ENCODE data around the gene UBLCP1. TPM values are rescaled to one million over a fixed set of nuclear protein-coding genes. Genes with fewer than 3 reads are reported as not detected.

UBLCP1 gene, protein sequence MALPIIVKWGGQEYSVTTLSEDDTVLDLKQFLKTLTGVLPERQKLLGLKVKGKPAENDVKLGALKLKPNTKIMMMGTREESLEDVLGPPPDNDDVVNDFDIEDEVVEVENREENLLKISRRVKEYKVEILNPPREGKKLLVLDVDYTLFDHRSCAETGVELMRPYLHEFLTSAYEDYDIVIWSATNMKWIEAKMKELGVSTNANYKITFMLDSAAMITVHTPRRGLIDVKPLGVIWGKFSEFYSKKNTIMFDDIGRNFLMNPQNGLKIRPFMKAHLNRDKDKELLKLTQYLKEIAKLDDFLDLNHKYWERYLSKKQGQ
- polyA plus RNA-seq (2012; ENCODE audit: insufficient read length, low read depth) = 7.6 TPM

DNA sequence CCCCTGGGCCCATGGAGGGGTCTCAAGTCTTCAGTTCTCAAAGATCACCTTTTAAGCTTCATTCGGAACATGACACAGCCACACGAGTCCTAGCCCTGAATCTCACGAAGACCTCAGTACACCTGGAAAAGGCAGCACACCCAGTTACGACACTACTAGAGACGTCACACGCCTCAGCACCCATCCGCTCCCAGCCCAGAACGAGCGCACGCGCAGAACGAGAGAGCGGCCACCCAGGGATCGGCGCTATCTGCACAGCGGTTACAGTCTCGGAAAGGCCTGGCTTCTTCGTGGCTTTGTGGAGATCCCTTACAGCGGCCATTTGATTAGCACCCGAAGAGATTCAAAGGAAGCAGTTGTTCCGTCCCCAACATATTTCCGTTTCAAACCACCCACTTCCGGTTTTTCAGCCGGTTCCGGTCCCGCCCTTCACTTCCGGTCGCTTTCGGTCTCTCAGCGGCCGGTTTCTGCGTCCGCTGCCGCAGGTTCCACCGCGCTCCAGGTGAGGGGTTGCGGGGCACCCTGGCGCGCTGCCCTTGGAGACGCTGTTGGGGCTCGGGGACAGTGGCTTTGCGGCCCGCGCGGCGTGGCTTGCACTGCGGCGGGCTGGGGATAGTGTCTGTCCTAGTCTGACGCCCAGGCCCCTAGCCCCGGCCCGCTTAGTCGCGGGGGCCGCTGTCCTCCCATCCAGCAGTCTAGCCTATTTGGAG lies at the start of gene UBLCP1:
Gene UBLCP1 (plus strand): TSS at position 432 of the 710 bp plus-strand sequence. CDS start 5,626 bp downstream, outside the sequence.
- TF ChIP-seq FOXP2 (optimal IDR thresholded peaks at IDR 0.05; ENCODE audit: borderline replicate concordance, extremely low read depth, extremely low read length, insufficient read depth) = no peak
- TF ChIP-seq, protein P1, sequence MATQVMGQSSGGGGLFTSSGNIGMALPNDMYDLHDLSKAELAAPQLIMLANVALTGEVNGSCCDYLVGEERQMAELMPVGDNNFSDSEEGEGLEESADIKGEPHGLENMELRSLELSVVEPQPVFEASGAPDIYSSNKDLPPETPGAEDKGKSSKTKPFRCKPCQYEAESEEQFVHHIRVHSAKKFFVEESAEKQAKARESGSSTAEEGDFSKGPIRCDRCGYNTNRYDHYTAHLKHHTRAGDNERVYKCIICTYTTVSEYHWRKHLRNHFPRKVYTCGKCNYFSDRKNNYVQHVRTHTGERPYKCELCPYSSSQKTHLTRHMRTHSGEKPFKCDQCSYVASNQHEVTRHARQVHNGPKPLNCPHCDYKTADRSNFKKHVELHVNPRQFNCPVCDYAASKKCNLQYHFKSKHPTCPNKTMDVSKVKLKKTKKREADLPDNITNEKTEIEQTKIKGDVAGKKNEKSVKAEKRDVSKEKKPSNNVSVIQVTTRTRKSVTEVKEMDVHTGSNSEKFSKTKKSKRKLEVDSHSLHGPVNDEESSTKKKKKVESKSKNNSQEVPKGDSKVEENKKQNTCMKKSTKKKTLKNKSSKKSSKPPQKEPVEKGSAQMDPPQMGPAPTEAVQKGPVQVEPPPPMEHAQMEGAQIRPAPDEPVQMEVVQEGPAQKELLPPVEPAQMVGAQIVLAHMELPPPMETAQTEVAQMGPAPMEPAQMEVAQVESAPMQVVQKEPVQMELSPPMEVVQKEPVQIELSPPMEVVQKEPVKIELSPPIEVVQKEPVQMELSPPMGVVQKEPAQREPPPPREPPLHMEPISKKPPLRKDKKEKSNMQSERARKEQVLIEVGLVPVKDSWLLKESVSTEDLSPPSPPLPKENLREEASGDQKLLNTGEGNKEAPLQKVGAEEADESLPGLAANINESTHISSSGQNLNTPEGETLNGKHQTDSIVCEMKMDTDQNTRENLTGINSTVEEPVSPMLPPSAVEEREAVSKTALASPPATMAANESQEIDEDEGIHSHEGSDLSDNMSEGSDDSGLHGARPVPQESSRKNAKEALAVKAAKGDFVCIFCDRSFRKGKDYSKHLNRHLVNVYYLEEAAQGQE (IDR thresholded peaks at IDR 0.05; ENCODE audit: insufficient read depth in 1 of 2, low read depth in 2 of 2, low read length in 2 of 2) = no peak
- TF ChIP-seq TAF1 (IDR thresholded peaks at IDR 0.05; ENCODE audit: borderline replicate concordance, insufficient read depth, low read length) = peak; percentile 57; the same call in 1 of the 2 replicates
- TF ChIP-seq SIN3A (IDR thresholded peaks at IDR 0.05; ENCODE audit: borderline replicate concordance, insufficient read depth, low read length) = no peak
- peak; percentile 84 for TF ChIP-seq POLR2AphosphoS5 (IDR thresholded peaks at IDR 0.05; ENCODE audit: low read depth, low read length)

DNA sequence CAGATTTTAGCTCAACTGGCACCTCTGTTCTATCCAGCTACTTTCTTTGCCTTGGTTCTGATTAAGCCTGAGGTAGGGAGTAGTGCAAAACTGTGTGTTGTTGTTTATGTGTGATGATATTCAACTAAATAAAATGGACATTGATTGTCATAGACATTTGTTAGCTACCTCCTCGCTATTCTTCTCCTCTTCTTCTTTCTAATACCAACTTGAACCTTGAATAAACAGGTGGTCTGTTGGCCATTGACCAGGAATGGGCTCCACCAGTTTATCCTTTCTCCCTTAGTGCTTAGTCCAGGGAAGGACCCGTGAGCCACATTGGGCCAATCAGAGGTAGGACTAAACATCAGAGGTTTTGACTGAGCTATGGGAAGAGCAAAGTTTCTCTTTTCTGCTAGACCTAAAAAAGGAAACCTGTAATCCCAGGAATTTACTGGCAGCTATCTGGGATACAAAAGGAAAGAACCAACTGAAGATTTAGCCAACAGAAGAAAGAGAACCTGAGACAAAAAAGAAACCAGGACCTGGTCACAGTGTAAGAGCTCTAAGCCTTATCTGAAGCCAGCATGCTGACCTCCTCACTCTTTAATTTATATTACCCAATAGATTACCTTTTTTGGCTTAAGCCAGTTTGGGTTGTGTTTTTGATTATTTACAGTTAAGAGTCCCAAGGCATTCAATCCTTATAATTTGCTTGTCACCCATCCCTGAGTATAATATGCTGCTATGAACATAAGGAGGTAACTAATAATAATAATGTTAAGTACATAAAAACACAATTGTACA lies 48.4 kb upstream of the UBLCP1 start:
- no peak for TF ChIP-seq POLR2AphosphoS5 (IDR thresholded peaks at IDR 0.05; ENCODE audit: low read depth, low read length)
- TF ChIP-seq FOXP2 (optimal IDR thresholded peaks at IDR 0.05; ENCODE audit: borderline replicate concordance, extremely low read depth, extremely low read length, insufficient read depth) = no peak
- TF ChIP-seq, protein P1 (IDR thresholded peaks at IDR 0.05; ENCODE audit: insufficient read depth in 1 of 2, low read depth in 2 of 2, low read length in 2 of 2) = no peak
- TF ChIP-seq SIN3A (IDR thresholded peaks at IDR 0.05; ENCODE audit: borderline replicate concordance, insufficient read depth, low read length) = no peak

DNA sequence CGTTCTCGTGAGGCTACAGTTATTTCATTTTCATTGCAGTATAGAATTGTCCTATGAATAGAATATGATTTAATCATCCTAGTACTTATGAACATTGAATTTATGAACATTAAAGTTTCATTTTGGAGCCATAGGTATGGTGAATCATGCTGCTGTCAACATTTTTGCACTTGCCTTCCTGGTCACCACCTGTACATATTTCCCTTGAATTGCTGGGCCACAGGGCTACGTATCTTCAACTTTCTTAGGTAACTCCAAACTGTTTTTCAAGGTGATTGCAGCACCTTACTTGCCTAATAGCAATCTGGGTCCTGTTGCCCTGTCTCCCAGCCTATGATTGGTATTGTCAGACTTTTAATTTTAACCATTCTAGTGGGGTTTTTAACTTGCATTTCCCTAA lies 47.2 kb upstream of the UBLCP1 start:
- no peak for TF ChIP-seq FOXP2 (optimal IDR thresholded peaks at IDR 0.05; ENCODE audit: borderline replicate concordance, extremely low read depth, extremely low read length, insufficient read depth)
- TF ChIP-seq, protein P1 (IDR thresholded peaks at IDR 0.05; ENCODE audit: insufficient read depth in 1 of 2, low read depth in 2 of 2, low read length in 2 of 2) = no peak
- no peak for TF ChIP-seq POLR2AphosphoS5 (IDR thresholded peaks at IDR 0.05; ENCODE audit: low read depth, low read length)
- TF ChIP-seq TAF1 (IDR thresholded peaks at IDR 0.05; ENCODE audit: borderline replicate concordance, insufficient read depth, low read length) = no peak
- TF ChIP-seq SIN3A (IDR thresholded peaks at IDR 0.05; ENCODE audit: borderline replicate concordance, insufficient read depth, low read length) = no peak

DNA sequence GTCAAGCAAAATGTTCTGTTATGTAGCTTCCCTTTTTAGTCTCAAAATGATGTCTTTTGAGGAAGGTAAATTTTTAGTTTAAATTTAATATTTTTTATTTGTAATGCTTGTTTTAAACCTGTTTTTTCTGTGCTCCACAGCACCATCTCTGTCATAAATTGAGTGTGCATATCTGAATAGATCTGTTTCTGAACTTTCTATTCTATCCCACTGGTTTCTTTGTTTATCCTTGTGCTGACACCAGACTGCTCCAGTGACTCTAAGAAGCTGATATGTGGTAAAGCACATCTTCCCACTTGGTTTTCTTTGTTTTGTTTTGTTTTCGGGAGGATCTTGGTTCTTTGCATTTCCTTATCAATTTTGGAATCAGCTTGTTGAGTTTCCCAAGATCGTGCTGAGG lies 46.6 kb upstream of the UBLCP1 start:
- TF ChIP-seq POLR2AphosphoS5 (IDR thresholded peaks at IDR 0.05; ENCODE audit: low read depth, low read length) (no peak), FOXP2 (optimal IDR thresholded peaks at IDR 0.05; ENCODE audit: borderline replicate concordance, extremely low read depth, extremely low read length, insufficient read depth) (no peak), TAF1 (IDR thresholded peaks at IDR 0.05; ENCODE audit: borderline replicate concordance, insufficient read depth, low read length) (no peak), SIN3A (IDR thresholded peaks at IDR 0.05; ENCODE audit: borderline replicate concordance, insufficient read depth, low read length) (no peak)
- TF ChIP-seq, protein P1 (IDR thresholded peaks at IDR 0.05; ENCODE audit: insufficient read depth in 1 of 2, low read depth in 2 of 2, low read length in 2 of 2) = no peak
